Muscle of back (tissue), 11 donors: ENCODE data around the gene PDSS2. TPM values are rescaled to one million over a fixed set of nuclear protein-coding genes. Genes with fewer than 3 reads are reported as not detected.
"Not testable (repeated sequence)": the region's sequence is repeated elsewhere in the genome, so short reads cannot be mapped to it uniquely, and the experiment has no call there.

ENCODE experiments used
- DNase-seq, 3 donors: peaks; one replicate each; pipeline versions ENCODE4 v3.0.0 to v3.0.0-alpha.2; 2013
- polyA plus RNA-seq, 10 donors: library from polyadenylated mRNA; unstranded; fragments of 120-200 nt; gene quantifications; one replicate each; pipeline ENCODE4 v1.2.1, GENCODE V29; 2013; ENCODE audit not compliant: insufficient read length in 10 of 10

The PDSS2 gene
- polyA plus RNA-seq, 10 donors = 7.5 to 10.2 (median 8.4) TPM

GRCh38 chr6:107479089-107479690 lies 19.8 kb upstream of the PDSS2 start:
- no peak for DNase-seq

GRCh38 chr6:107475826-107476225 lies 16.5 kb upstream of the PDSS2 start:
- DNase-seq = not testable (repeated sequence)

- not testable (repeated sequence) for DNase-seq
These were observed 16.0 kb upstream of the PDSS2 start for GRCh38 chr6:107475360-107475759.

DNA sequence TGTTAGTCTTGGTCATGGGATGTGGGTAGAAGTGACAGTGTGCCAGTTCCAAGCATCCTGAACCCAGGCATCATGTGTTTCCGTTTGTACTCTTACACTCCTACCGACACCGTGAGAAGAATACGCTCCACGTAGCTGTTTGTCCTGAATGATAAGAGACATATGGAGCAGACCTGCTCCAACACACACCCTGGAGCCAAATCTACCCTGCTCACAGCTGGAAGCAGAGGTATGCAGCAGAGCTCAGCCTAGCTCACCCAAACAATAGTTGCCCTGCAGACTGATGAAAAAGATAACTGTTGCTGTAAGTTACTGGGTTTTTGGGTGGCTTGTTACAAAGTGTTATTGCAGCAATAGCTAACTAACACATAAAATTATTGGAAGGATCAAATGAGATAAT lies 14.3 kb upstream of the PDSS2 start:
- DNase-seq = no peak

DNA sequence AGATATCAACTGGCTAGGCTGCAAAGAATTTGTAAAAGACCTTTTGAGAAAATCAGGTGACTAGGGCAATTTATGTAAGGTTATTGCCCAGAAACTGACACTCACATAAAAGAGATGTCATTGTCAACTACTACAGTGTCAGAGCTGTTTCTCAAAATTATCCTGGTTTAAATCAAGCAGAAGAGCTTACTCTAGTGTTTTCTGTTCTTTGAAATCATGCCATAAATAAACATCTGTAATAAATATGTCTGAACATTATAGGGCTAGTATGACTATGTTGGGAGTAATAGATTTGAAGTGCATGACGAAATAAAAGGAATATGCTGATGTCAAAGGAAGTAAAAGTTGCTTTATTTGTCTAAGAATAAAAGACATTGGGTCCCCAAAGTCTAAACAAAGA lies 11.0 kb upstream of the PDSS2 start:
- DNase-seq = no peak

GRCh38 chr6:107466062-107466461 lies 6.7 kb upstream of the PDSS2 start:
- DNase-seq = no peak

DNA sequence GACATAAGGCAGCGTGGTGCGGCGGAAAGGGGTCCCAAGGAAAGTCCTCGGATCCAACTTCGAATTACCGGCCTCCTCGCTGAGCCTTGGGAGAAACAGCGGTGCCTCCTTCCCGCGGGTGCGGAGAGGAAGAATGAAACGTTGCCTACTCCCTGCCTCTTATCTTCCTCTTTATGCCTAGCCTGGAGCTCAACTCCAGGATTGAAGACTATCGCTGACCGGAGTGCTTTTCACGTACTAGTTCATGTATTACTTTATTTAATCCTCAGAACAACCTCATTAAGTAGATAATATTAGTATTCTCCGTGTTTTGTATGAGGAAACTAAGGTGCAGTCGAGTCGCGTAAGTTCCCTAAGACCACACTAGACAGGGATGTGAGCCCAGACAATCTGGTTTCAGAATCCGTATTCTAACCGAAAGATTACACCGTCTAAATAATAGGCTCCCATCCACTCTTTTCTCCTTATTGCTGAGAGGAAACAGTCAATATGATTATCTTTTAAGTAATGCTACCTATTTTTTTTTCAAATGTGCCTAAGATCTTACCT lies 793 bp upstream of the PDSS2 start:
- peak in 1 of 3 donors; percentile 10 for DNase-seq

DNA sequence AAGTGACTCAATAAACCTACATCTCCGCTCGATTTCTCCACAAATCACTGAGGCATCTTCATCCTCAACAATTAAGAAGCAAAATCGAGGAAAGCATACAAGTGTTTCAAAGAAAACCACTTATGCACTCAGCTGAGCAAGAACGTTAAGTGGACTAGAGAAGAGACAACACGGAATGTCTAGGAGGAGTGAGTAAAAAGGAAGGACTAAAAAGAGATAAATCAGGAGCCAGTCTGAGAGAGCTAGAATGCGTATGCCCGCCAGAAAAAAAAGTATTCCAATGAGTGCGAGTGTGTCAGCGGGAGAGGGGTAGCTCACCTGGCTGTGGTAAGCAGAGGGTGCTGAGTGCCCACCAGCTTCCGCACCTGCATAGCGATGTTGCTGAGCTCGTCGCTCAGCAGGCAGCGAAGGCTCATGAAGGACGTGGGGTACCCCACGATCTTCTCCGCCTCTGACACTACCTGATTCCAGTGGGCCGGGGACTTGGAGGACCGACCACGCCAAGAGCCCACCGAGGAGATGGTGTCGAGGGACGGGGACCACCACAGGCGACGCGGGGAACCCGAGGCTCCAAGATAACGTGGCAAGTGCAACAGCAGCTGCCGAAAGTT lies 587 bp downstream of the PDSS2 start:
- DNase-seq = peak in 2 of 3 donors; percentile 12 to 26

DNA sequence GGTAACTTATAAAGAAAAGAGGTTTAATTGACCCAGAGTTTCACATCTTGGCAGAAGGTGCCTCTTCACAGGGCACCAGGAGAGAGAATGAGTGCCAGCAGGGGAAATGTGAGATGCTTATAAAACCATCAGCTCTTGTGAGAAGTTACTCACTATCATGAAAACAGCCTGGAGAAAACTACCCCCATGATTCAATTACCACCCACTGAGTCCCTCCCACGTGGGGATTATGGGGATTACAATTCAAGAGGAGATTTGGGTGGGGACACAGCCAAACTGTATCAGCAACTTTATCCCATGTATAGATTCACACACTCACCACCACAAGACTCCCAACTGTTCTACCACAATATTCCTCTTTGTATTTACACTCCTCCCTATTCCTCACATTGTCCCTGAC lies 10.6 kb downstream of the PDSS2 start:
- DNase-seq = no peak

DNA sequence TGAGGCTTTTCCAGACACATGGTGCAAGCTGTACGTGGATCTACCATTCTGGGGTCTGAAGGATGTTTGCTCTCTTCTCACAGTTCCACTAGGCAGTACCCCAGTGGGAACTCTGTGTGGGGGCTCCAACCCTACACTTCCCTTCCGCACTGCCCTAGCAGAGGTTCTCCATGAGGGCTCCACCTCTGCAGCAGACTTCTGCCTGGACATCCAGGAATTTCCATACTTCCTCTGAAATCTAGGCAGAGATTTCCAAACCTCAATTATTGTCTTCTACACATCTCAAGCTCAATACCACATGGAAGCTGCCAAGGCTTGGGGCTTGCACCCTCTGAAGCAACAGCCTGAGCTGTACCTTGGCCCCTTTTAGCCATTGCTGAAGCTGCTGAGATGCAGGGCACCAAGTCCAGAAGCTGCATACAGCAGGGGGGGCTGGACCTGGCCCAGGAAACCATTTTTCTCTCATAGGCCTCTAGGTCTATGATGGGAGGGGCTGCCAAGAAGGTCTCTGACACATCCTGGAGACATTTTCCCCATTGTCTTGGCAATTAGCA lies 11.6 kb downstream of the PDSS2 start:
- DNase-seq = no peak

DNA sequence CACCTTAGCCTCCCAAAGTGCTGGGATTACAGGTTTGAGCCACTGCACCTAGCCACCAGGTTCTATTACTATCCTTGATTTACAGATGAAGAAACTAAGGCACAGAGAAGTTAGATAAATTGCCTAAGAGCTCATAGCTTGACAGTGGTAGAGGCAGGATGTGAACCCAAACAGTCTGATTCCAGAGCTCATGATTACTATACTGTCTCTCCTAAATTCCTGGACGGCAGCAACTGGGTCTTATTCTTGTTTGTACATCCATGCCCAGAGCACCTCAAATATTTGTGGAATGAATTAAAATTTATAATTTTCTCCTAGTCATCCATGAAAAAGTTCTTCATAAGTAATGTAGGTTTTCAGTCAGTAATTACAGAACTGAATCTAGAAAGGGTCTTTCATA lies 15.1 kb downstream of the PDSS2 start:
- DNase-seq = no peak

DNA sequence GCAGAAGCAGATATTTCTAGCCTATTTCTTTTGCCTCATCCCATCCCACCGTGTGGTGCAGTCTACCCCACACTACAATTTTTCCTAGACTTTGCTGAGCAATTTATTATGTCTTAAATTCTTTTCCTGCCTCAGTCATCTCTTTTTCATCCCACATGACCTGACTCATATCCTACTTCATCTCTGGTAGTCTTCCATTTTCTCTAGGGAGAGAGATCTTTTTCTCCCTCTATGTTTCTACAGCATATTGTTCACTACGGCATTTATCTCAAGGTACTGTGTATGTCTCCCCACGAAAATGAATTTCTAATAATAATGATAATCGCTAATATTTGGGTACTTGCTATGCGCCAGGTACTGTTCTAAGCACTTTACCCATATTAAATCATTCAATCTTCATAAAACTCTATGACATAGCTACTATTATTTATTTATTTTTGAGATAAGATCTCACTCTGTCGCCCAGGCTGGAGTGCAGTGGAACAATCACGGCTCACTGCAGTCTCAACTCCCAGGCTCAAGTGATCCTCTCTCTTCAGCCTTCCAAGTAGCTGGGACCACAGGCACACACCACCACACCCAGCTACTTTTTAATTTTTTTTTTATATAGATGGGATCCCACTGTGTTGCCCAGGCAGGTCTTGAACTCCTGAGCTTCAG lies 15.6 kb downstream of the PDSS2 start:
- DNase-seq = no peak

- DNase-seq = no peak
These were observed 16.3 kb downstream of the PDSS2 start for GRCh38 chr6:107442938-107443607.

- no peak for DNase-seq
These were observed 17.7 kb downstream of the PDSS2 start for GRCh38 chr6:107441682-107442081.

DNA sequence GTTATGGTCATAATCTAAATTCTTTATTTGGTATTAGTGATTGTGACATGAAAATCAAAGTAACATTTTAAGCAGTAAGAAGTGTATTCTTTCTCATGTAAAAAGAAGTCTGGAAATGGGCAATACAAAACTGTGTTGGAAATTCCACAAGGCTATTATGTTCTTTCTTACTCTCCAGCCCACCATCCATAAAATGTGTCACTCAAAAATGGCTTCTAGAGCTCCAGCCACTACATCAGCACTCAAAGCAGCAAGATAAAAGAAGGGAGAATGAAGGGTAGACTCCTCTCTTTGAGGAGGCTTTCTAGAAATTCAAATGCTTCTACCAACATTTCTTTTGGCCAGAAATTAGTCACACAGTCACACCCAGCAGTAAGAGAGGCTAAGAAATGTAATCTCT lies 18.4 kb downstream of the PDSS2 start:
- no peak for DNase-seq

DNA sequence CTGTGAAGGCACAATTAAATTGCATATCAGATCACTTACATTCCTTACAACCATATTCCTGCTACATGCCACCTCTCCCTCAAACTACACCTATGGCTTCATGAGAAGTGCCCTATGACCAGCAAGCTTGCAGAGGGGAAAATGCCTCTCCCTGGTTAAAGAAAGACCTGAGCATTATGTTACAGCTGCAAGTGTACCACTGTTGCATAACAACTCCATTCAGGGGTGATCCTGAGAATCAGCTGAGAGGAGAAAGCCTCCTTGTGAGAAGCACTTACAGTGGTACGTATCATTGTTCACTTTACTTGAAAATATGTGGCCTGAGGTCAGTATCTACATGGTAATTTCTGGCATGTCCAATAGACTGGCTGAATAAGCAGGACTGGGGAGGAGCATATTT lies 20.0 kb downstream of the PDSS2 start:
- no peak for DNase-seq

- DNase-seq = no peak
These were observed 21.7 kb downstream of the PDSS2 start for GRCh38 chr6:107437691-107438090.

DNA sequence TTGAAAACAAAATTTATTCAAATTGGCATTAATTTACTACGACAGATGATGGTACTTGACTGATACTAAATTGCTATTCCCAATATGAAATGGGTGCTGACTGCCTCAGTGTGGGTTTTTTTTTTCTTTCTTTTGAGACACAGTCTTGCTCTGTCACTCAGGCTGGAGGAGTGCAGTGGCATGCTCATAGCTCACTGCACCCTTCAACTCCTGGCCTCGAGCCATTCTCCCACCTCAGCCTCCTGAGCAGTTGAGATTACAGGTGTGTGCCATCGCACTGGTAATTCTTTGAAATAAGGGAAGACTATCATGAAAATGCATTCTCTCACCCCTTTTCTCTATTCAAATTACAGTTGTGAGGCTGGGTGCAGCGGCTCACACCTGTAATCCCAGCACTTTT lies 22.5 kb downstream of the PDSS2 start:
- no peak for DNase-seq

GRCh38 chr6:107435798-107436197 lies 23.6 kb downstream of the PDSS2 start:
- DNase-seq = no peak

DNA sequence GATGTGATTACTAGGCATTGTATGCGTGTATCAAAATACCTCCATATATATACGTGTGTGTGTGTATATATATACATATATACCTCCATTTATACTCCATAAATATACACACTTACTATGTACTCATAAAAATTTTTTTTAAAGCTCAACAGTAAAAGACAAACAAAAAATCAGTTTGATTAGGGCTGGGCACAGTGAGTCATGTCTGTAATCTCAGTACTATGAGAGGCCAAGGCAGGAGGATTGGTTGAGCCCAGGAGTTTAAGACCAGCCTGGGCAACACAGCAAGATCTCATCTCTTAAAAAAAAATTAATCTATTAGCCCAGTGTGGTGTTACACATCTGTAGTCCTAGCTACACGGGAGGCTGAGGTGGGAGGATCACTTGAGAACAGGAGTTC lies 24.6 kb downstream of the PDSS2 start:
- DNase-seq = no peak

GRCh38 chr6:107425951-107426350 lies 33.4 kb downstream of the PDSS2 start:
- not testable (repeated sequence) for DNase-seq

DNA sequence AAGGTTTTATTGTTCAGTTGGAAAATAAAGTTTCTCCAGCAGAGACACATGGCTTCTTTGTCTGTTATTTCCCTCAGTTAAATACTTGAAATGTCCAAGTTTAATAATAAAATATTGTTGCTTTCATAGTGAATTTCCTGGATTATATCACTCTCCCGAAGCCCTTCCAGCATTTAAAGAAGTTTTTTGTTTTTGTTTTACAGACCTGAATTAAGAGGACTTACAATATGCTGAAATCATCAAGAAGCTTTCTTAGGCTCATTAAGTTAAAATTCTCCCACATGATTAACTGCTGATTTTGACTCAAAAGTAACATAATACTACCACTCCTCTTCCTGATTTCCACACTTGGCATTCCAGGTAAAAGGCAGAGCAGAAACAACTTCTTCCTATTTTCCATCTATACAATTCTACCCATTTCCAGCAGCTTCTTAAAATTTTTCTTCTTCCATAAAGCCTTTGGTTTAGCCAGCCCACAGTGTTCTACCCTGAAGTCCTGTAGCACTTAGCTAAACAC lies 35.8 kb downstream of the PDSS2 start:
- peak in 1 of 3 donors; percentile 14 for DNase-seq
